HUES48 (cell line): ENCODE results near the gene RASSF6.
"Not testable (repeated sequence)": the region's sequence is repeated elsewhere in the genome, so short reads cannot be mapped to it uniquely, and the experiment has no call there.

Experiments used
- H3K27ac ChIP-seq: one replicate; pipeline ENCODE4 v1.7.0; 2013; ENCODE audit warnings: low read depth, low read length, inconsistent platforms
- H3K27me3 ChIP-seq: 2 replicates; pipeline ENCODE4 v1.6.1; 2013; ENCODE audit warnings: mild to moderate bottlenecking, low read length; ENCODE audit not compliant: control insufficient read depth, insufficient read depth
- H3K36me3 ChIP-seq: 2 replicates; pipeline ENCODE4 v1.6.1; 2013; ENCODE audit warnings: low read length; ENCODE audit not compliant: control insufficient read depth, insufficient read depth
- H3K4me1 ChIP-seq: 2 replicates; pipeline ENCODE4 v1.6.1; 2013; ENCODE audit warnings: mild to moderate bottlenecking, low read length; ENCODE audit not compliant: control insufficient read depth, insufficient read depth
- H3K4me3 ChIP-seq: 2 replicates; pipeline ENCODE4 v1.5.1; 2013; ENCODE audit warnings: mild to moderate bottlenecking, low read depth, low read length
- H3K9ac ChIP-seq: 2 replicates; pipeline ENCODE4 v1.6.1; 2013; ENCODE audit warnings: mild to moderate bottlenecking, low read depth, low read length, moderate library complexity
- H3K9me3 ChIP-seq: 2 replicates; pipeline ENCODE4 v1.6.1; 2013; ENCODE audit warnings: low read length; ENCODE audit not compliant: control insufficient read depth, insufficient read depth

The RASSF6 gene, protein sequence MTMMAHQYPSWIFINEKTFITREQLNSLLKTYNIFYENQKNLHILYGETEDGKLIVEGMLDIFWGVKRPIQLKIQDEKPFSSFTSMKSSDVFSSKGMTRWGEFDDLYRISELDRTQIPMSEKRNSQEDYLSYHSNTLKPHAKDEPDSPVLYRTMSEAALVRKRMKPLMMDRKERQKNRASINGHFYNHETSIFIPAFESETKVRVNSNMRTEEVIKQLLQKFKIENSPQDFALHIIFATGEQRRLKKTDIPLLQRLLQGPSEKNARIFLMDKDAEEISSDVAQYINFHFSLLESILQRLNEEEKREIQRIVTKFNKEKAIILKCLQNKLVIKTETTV

DNA sequence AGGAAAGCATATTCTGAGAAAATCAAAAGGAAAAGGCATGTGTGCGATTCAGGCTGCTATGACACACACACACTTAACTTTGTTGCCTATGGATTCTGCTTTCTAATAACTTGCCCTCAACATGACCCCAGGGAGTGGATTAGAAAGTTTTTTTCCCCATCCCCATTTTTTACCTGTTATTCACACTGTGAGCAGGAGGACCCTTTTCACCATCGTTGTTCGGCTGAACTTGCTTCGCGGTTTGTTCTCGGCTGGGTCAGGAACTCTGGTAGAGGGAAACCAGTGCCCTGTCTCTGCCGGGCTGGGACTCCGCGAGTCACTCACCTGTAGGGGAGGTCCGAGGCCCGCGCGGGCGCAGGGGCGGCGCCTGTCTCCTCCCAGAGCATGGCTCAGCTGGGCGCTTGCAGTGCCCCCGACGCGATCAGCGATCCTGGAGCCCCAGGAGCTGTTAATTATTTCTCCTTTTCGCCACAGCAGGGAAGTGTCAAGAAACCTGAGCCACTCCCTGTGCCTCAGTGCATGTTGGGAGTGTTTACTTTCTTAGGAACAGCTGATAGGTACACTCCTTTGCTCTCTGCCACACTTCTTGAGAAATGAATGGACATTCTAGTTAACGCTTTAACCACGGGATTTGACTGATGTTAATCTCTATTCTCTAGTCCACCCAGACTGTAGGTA, at the start of gene RASSF6:
Gene RASSF6, minus strand, starts transcription at position 322 of the 678 bp plus-strand sequence. CDS start 8,641 bp downstream, outside the sequence.
- H3K4me3 ChIP-seq = peak within 1 kb of the TSS; percentile 53
- H3K9ac ChIP-seq = no peak within 1 kb of the TSS

DNA sequence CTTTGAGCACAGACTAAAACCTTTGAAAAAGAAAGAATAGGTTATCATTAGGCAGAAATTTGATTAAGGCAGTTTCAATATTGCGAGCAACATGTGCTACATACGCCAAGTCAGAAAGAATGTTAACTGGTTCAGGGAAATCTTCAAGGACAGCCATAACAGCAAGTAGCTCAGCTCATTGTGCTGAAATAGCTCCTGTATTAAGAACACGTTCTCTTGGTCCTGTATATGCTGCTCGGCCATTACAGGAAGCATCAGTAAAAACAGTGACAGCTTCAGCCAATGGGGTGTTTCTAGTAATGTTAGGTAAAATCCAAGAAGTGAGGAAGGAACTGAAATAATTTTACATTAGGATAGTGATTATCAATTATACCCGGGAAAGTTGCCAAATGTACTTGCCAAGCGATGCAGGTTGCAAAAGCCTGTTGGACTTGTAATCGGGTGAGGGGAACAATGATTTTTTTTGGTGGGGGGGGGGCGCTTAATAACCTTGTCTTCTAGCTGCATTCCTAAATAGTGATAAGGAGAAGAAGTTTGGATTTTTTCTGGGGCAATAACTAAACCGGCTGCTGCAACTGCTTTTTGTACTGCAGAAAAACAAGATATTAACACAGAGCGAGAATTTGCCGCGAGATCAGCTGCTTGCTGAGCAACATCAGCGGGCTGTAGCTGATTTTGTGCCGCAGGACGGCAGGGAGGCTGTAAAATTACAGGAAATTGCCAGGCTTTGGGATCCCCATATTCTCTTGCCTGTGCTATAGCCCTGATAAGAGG, 49.4 kb upstream of the RASSF6 start:
- no peak overlapping the region for H3K27ac ChIP-seq
- H3K4me1 ChIP-seq = no peaks in the 10 kb centered on the region
- no peaks in the 10 kb centered on the region for H3K36me3 ChIP-seq
- H3K27me3 ChIP-seq = no peaks in the 10 kb centered on the region
- no peaks in the 10 kb centered on the region for H3K9me3 ChIP-seq
- H3K4me3 ChIP-seq = no peak overlapping the region
- no peak overlapping the region for H3K9ac ChIP-seq

More for the DNA sequence above, at the start of gene RASSF6:
- H3K27ac ChIP-seq = peak within 1 kb of the TSS; percentile 40
- no peaks in the 10 kb centered on the region for H3K36me3 ChIP-seq
- H3K4me1 ChIP-seq = peaks cover 11% of the 10 kb centered on the region
- H3K27me3 ChIP-seq = peaks cover 19% of the 10 kb centered on the region
- no peaks in the 10 kb centered on the region for H3K9me3 ChIP-seq

DNA sequence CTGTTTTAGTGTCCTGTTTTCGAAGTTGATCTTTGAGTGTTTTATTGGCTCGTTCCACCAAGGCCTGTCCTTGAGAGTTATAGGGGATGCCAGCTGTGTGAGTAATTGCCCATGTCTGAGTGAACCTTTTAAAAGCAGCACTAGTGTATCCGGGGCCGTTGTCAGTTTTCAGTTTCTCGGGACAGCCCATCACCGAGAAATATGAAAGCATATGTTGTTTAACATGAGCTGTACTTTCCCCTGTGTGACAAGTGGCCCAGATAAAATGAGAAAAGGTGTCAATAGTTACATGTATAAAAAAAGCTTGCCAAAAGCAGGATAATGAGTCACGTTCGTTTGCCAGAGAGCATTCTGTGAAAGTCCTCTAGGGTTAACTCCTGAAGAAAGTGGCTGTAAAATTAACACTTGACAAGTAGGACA, 48.6 kb upstream of the RASSF6 start:
- no peak overlapping the region for H3K4me3 ChIP-seq

DNA sequence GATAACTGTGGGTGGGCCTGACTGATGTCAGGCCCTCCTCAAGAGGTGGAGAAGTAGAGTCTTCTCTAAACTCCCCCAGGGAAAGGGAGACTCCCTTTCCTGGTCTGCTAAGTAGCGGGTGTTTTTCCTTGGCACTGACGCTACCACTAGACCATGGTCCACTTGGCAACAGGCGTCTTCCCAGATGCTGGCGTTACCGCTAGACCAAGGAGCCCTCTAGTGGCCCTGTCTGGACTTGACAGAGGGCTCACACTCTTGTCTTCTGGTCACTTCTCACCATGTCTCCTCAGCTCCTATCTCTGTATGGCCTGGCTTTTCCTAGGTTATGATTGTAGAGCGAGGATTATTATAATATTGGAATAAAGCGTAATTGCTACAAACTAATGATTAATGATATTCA, 45.7 kb upstream of the RASSF6 start:
- H3K36me3 ChIP-seq, H3K27ac ChIP-seq, H3K9ac ChIP-seq, H3K27me3 ChIP-seq, H3K9me3 ChIP-seq, H3K4me3 ChIP-seq: not testable (repeated sequence)
- peaks cover 18% of the 10 kb centered on the region for H3K4me1 ChIP-seq

More for the DNA sequence above, 48.6 kb upstream of the RASSF6 start:
- Histone ChIP-seq H3K4me1 (peaks cover under 1% of the 10 kb centered on the region; the same call in 1 of the 2 replicates), H3K9me3 (no peaks in the 10 kb centered on the region), H3K27ac (no peak overlapping the region), H3K36me3 (no peaks in the 10 kb centered on the region), H3K9ac (no peak overlapping the region), H3K27me3 (no peaks in the 10 kb centered on the region)

DNA sequence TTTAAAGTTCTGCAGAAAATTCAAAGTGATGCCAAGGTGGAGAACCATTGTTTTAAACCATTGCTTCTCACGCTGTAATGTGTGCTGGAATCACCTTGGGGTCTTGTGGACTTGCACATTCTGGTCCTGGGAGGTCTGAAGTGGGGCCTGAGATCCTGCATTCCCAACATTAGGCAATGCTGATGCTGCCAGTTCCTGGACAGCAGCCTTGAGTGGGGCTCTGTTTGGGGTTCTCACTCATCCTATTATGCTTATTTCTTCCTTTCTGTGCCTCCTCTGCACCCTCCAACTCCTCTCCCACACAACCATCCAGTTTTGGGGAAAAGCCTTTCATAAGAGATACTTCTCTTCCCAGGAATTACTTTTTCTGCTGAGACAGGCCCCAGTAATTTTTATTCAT, 44.2 kb upstream of the RASSF6 start:
- Histone ChIP-seq H3K4me1 (peaks cover 18% of the 10 kb centered on the region), H3K9ac (no peak overlapping the region)

DNA sequence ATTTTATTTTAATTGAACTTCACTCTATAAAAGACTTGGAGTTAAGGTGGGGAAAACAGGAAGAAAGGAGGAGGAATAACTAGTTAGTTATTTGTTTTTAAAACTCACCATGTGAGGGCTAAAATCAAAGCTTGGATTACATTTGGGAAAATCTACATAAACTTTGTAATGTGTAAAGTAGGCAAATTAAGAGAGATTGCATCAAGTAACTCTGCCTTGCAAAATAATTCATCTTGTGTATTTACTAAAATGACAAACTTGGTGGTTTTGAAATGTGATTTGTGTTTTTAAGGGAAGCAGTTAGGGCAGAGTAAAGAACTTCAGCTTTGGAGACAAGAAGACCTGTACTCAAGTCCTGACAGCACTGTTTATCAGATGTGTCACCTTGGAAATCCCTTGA, 43.3 kb upstream of the RASSF6 start:
- no peak overlapping the region for H3K27ac ChIP-seq
- H3K4me3 ChIP-seq = no peak overlapping the region
- no peak overlapping the region for H3K9ac ChIP-seq
- H3K9me3 ChIP-seq = no peaks in the 10 kb centered on the region
- H3K36me3 ChIP-seq = no peaks in the 10 kb centered on the region
- H3K4me1 ChIP-seq = peaks cover 18% of the 10 kb centered on the region
- H3K27me3 ChIP-seq = no peaks in the 10 kb centered on the region

More for the DNA sequence above, 44.2 kb upstream of the RASSF6 start:
- no peak overlapping the region for H3K27ac ChIP-seq
- no peaks in the 10 kb centered on the region for H3K9me3 ChIP-seq
- H3K27me3 ChIP-seq = no peaks in the 10 kb centered on the region
- H3K36me3 ChIP-seq = no peaks in the 10 kb centered on the region
- H3K4me3 ChIP-seq = no peak overlapping the region

DNA sequence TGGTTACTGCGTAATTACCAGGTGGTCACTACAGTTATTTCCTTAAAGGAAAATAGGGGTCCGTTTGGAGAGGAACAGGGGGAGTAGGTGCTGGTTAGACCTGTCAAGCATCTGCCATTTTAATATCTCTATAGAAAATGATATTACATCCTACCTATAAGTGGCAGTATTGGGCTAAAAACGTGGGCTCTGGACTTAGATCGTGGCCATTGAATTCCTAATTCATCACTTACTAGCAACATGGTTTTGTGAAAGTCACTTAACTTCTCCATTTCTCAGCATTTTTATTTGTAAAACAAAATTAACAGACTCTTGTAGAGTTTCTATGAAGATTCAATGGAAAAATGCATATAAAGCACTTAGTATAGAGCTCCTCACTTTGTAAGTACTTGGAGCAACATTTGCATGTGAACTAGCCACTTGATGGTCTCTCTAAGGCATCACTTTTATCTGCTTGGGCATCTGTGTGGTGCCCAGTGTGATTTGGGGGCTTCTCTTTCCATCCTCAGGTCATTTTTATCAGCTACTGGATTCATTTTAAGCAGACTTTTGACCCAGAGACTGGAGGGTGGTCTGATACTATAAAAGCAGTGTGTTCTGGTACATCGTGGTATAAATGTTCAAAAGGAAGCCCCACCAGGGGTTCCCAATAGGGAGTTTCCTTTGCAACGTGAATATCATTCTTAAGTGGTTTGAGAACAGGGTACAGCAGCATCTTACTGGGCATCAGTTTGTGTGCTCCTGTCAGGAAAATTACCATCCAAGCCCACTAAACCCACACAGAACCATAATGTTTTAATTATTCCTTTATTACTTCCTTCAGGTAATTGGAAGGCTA, 42.7 kb upstream of the RASSF6 start:
- H3K4me3 ChIP-seq = no peak overlapping the region
- H3K4me1 ChIP-seq = peaks cover 18% of the 10 kb centered on the region
- no peaks in the 10 kb centered on the region for H3K36me3 ChIP-seq
- H3K9me3 ChIP-seq = no peaks in the 10 kb centered on the region
- H3K27ac ChIP-seq = no peak overlapping the region
- no peak overlapping the region for H3K9ac ChIP-seq
- H3K27me3 ChIP-seq = no peaks in the 10 kb centered on the region

DNA sequence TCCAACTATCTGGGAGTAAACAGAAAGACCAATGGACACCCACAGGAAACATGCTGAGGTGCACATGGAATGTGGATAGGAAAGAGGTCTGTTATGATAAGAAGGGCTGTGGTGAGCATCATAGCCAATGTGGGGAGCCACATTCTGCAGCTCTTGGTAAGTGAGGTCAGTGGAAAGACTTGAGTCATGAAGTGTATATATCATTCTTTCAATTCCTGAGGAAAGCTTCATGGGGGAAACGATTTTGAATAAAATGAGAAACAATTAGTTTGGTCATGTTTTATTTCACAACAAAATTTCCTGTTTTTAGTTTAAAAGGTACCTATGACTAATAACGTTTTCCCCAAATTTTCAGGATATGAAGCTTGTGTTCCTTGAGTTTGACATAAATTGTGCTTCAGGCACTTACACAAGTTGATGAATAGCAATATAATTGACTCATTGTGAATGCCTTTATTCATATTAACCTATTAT, 41.4 kb upstream of the RASSF6 start:
- Histone ChIP-seq H3K9ac (no peak overlapping the region), H3K27ac (no peak overlapping the region), H3K27me3 (no peaks in the 10 kb centered on the region), H3K4me1 (peaks cover 18% of the 10 kb centered on the region), H3K4me3 (no peak overlapping the region), H3K9me3 (no peaks in the 10 kb centered on the region), H3K36me3 (no peaks in the 10 kb centered on the region)

DNA sequence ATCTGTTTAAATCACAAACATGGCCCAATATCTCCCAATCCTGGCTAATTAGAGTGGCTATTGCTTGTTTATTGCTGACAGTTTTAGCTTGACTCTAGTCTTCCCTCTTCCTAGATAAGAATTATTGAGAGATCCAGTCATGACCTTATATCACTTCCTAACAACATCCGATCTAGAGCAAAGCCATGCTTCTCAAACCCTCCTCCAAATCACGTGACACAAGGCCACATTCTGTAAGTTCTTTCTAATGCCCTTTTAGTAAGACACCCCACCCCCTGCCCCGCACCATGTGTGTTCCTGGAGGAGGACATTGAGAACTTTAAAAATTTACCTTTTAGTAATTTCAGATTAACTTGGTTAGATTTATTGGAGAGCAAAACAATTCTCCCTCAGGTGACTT, 40.6 kb upstream of the RASSF6 start:
- no peaks in the 10 kb centered on the region for H3K27me3 ChIP-seq
- H3K9ac ChIP-seq = no peak overlapping the region
- H3K4me1 ChIP-seq = peaks cover 18% of the 10 kb centered on the region
- H3K36me3 ChIP-seq = no peaks in the 10 kb centered on the region
- no peaks in the 10 kb centered on the region for H3K9me3 ChIP-seq
- H3K27ac ChIP-seq = no peak overlapping the region
- no peak overlapping the region for H3K4me3 ChIP-seq

DNA sequence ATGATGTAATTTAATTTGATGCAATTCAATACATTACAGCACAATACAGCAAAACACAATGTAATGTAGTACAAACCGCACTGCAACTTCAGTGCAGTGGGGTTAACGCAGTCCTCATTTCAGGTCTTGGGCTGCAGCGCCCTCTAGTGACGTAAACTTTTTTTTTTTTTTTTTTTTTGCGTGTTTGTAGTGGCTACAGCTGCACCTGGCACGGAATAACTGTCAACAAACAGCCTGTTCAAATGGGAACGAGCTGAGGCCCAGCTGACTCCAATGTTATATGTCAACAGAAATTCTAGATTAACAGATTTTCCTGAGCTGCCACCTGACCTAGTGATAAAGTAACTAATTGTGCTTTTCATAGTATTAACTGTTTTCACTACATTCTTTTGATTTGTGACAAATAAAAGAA, 33.5 kb upstream of the RASSF6 start:
- Histone ChIP-seq H3K36me3 (no peaks in the 10 kb centered on the region), H3K4me1 (no peaks in the 10 kb centered on the region), H3K27me3 (no peaks in the 10 kb centered on the region), H3K9ac (no peak overlapping the region), H3K9me3 (no peaks in the 10 kb centered on the region), H3K4me3 (no peak overlapping the region), H3K27ac (no peak overlapping the region)
